GM23248 (cell line): ENCODE results near the gene MYO1D.

Experiments used
- EZH2 ChIP-seq: fragments of 200-600 bp; sonication (generic); IDR thresholded peaks from 2 replicates; pipeline ENCODE4 v1.6.1; 2018; ENCODE audit warnings: antibody characterized with exemption, mild to moderate bottlenecking; ENCODE audit not compliant: insufficient read depth, poor library complexity, severe bottlenecking
- EZH2phosphoT487 ChIP-seq: fragments of 200-600 bp; sonication (generic); IDR thresholded peaks from 2 replicates; pipeline ENCODE4 v1.6.1; 2018; ENCODE audit warnings: antibody characterized with exemption, moderate library complexity, mild to moderate bottlenecking, low read depth; ENCODE audit not compliant: insufficient read depth

DNA sequence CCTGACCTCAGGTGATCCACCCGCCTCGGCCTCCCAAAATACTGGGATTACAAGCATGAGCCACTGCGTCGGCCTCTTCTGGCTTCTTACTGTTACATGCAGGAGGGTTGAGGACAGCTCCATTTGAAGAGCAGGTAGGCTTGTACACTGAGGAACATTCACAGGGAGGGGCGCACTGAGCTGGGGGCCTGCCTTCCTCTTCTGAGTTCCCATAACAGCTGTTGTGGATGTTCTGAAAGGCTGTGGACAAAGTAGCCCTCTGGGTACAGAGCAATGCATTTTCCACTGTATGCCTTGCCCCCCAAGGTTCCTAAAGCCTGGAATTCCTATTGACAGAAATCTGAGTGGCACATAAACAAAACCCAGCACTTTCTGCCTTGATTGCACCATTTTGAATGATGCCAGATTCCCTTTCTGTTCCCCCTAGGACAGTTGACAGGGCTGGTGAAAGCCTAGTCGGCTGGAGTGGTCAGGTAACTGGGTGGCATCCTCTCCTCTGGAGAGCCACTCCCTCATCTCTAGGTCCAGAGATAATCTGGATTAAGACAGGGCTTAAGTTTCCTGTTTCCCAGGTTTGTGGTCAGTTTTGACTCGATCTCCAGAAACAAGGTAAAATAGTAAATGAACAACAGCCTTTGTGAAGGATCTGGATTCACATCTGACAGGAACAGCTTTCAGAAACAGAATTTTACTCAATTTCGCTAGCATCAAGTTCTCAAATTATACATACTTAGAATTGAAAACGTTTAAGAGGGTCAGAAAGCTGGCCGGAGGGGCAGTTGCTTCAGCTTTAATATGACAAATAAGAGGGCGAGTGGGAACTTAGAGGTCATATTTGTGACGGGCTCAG is 391.4 kb downstream of the MYO1D start:
- no peak for TF ChIP-seq EZH2phosphoT487
- no peak for TF ChIP-seq EZH2
